GM23338 (cell line): Measurements from ENCODE around the gene ERO1B. TPM values are rescaled to one million over a fixed set of nuclear protein-coding genes. Genes with fewer than 3 reads are reported as not detected.
A peak's percentile ranks its signal among the peaks of the same experiment; 100 is the strongest.

Experiments used
- ATAC-seq: fragments of 200-7000 bp; cut with Tn5 transposase; 3 replicates; pipeline ENCODE4 v1.9.1; 2020
- DNase-seq: peaks from one replicate; pipeline ENCODE4 v3.0.0-alpha.2; 2015; ENCODE audit warnings: low spot score
- H2AFZ ChIP-seq: fragments of 200-600 bp; sonication (generic); 2 replicates; pipeline ENCODE4 v1.8.0; 2016; ENCODE audit warnings: antibody characterized with exemption, mild to moderate bottlenecking, moderate library complexity
- H3F3A ChIP-seq: fragments of 200-600 bp; sonication (generic); replicated peaks from 2 replicates; pipeline ENCODE4 v1.8.0; 2017; ENCODE audit warnings: antibody characterized with exemption, mixed run types, low read depth
- H3K27ac ChIP-seq: fragments of 200-600 bp; sonication (generic); 2 replicates; pipeline ENCODE4 v1.6.1; 2016; ENCODE audit warnings: low read depth
- H3K27me3 ChIP-seq: fragments of 200-600 bp; sonication (generic); 2 replicates; pipeline ENCODE4 v1.8.0; 2016; ENCODE audit warnings: mild to moderate bottlenecking, mixed run types, moderate library complexity; ENCODE audit not compliant: insufficient read depth
- H3K36me3 ChIP-seq: fragments of 200-600 bp; sonication (generic); 2 replicates; pipeline ENCODE4 v1.8.0; 2016; ENCODE audit warnings: mild to moderate bottlenecking; ENCODE audit not compliant: insufficient read depth
- H3K4me1 ChIP-seq: fragments of 200-600 bp; sonication (generic); 2 replicates; pipeline ENCODE4 v1.8.0; 2016; ENCODE audit warnings: mild to moderate bottlenecking, moderate library complexity; ENCODE audit not compliant: insufficient read depth
- H3K4me2 ChIP-seq: fragments of 200-600 bp; sonication (generic); 2 replicates; pipeline ENCODE4 v1.7.1; 2017; ENCODE audit warnings: mixed run types
- H3K4me3 ChIP-seq: fragments of 200-600 bp; sonication (generic); 2 replicates; pipeline ENCODE4 v1.6.1; 2016; ENCODE audit warnings: mixed run types
- H3K79me2 ChIP-seq: fragments of 200-600 bp; sonication (generic); replicated peaks from 2 replicates; pipeline ENCODE4 v1.8.0; 2017; ENCODE audit warnings: mild to moderate bottlenecking; ENCODE audit not compliant: insufficient read depth
- H3K9me2 ChIP-seq: fragments of 200-600 bp; sonication (generic); 2 replicates; pipeline ENCODE4 v1.8.0; 2017; ENCODE audit not compliant: insufficient read depth
- H4K20me1 ChIP-seq: fragments of 200-600 bp; sonication (generic); replicated peaks from 2 replicates; pipeline ENCODE4 v1.8.0; 2017; ENCODE audit warnings: mild to moderate bottlenecking; ENCODE audit not compliant: insufficient read depth
- H3K27ac Mint-ChIP-seq: 2 replicates; pipeline ENCODE4 v1.8.0; 2020; ENCODE audit warnings: inconsistent platforms, mild to moderate bottlenecking, moderate library complexity, mixed read lengths
- H3K27me3 Mint-ChIP-seq: 3 replicates; pipeline ENCODE4 v1.8.0; 2022; ENCODE audit warnings: low read depth, mild to moderate bottlenecking, moderate library complexity, mixed read lengths, inconsistent platforms; ENCODE audit not compliant: insufficient read depth, poor library complexity
- H3K36me3 Mint-ChIP-seq: 3 replicates; pipeline ENCODE4 v1.8.0; 2021; ENCODE audit warnings: low read depth, mild to moderate bottlenecking, inconsistent platforms, moderate library complexity, mixed read lengths
- H3K4me1 Mint-ChIP-seq: 3 replicates; pipeline ENCODE4 v1.8.0; 2020; ENCODE audit warnings: mild to moderate bottlenecking, inconsistent platforms, mixed read lengths
- H3K4me3 Mint-ChIP-seq: 3 replicates; pipeline ENCODE4 v1.8.0; 2021; ENCODE audit warnings: moderate library complexity, mild to moderate bottlenecking, inconsistent platforms, mixed read lengths
- H3K9me3 Mint-ChIP-seq: 3 replicates; pipeline ENCODE4 v1.8.0; 2020; ENCODE audit warnings: moderate library complexity, mild to moderate bottlenecking, inconsistent platforms, mixed read lengths
- CREB1 ChIP-seq: fragments of 250-450 bp; sonication (Bioruptor Pico); IDR thresholded peaks from 2 replicates; pipeline ENCODE4 v1.5.0; 2020; ENCODE audit warnings: low read depth, mild to moderate bottlenecking, moderate library complexity
- EZH2 ChIP-seq: fragments of 200-600 bp; sonication (generic); IDR thresholded peaks from one replicate; pipeline ENCODE4 v1.8.0; 2017; ENCODE audit warnings: antibody characterized with exemption, mild to moderate bottlenecking, low read depth; ENCODE audit not compliant: unreplicated experiment
- EZH2phosphoT487 ChIP-seq: fragments of 200-600 bp; sonication (generic); IDR thresholded peaks from one replicate; pipeline ENCODE4 v1.8.1; 2018; ENCODE audit warnings: antibody characterized with exemption; ENCODE audit not compliant: unreplicated experiment
- JUNB ChIP-seq: IDR thresholded peaks from one replicate; pipeline ENCODE4 v1.6.1; 2016; ENCODE audit warnings: antibody characterized with exemption; ENCODE audit not compliant: unreplicated experiment
- NANOG ChIP-seq: IDR thresholded peaks from 2 replicates; pipeline ENCODE4 v1.6.1; 2016; ENCODE audit warnings: antibody characterized with exemption, borderline replicate concordance
- POLR2AphosphoS5 ChIP-seq: IDR thresholded peaks from 2 replicates; pipeline ENCODE4 v1.6.1; 2016; ENCODE audit warnings: antibody characterized with exemption, low read depth
- REST ChIP-seq: IDR thresholded peaks from one replicate; pipeline ENCODE4 v1.6.1; 2018; ENCODE audit warnings: antibody characterized with exemption; ENCODE audit not compliant: unreplicated experiment
- STAT1 ChIP-seq: IDR thresholded peaks from one replicate; pipeline ENCODE4 v1.6.1; 2016; ENCODE audit warnings: antibody characterized with exemption; ENCODE audit not compliant: unreplicated experiment
- ZNF114 ChIP-seq: fragments of 250-450 bp; sonication (Bioruptor Pico); IDR thresholded peaks from 2 replicates; pipeline ENCODE4 v1.5.0; 2020; ENCODE audit warnings: mild to moderate bottlenecking, moderate library complexity
- ZNF462 ChIP-seq: fragments of 250-450 bp; sonication (Bioruptor Pico); IDR thresholded peaks from 2 replicates; pipeline ENCODE4 v1.5.0; 2020; ENCODE audit warnings: mild to moderate bottlenecking, moderate library complexity
- polyA plus RNA-seq: library from polyadenylated mRNA; unstranded; fragments of >200 nt; fragmentation: Nextera tagmentation; extraction: Ambion mirVana; gene quantifications from 2 replicates; pipeline ENCODE4 v1.2.1, GENCODE V29; 2016
- total RNA-seq: library from RNA; depleted of rRNA; stranded (reverse); fragments of >200 nt; shearing (Covaris generic); gene quantifications from 2 replicates; pipeline ENCODE4 v1.2.3, GENCODE V29; 2014
- TF ChIP-seq, protein P1 (sequence below): IDR thresholded peaks from 2 replicates; pipeline ENCODE4 v1.6.1; 2016; ENCODE audit warnings: antibody characterized with exemption

Gene ERO1B
- total and polyA plus RNA-seq, 2 experiments from 2014 or later: 2.4 to 3.6 TPM

GRCh38 chr1:236326432-236326831 lies 44.7 kb upstream of the ERO1B start:
- H3K4me1 Mint-ChIP-seq: no peaks in the 10 kb centered on the region

GRCh38 chr1:236325567-236325966 lies 43.8 kb upstream of the ERO1B start:
- Histone ChIP-seq H3K27ac (no peak overlapping the region), H3K4me3 (no peak overlapping the region), H3K9me2 (no peaks in the 10 kb centered on the region), H3K79me2 (no peaks in the 10 kb centered on the region), H3F3A (no peaks in the 10 kb centered on the region), H3K36me3 (no peaks in the 10 kb centered on the region), H3K27me3 (no peaks in the 10 kb centered on the region), H3K4me2 (no peak overlapping the region), H4K20me1 (no peaks in the 10 kb centered on the region), H3K4me1 (no peaks in the 10 kb centered on the region), H2AFZ (peak overlapping the region; percentile 69)
- Mint-ChIP-seq H3K9me3 (peaks cover 25% of the 10 kb centered on the region), H3K4me1 (no peaks in the 10 kb centered on the region), H3K27ac (no peak overlapping the region), H3K27me3 (peaks cover 8% of the 10 kb centered on the region), H3K4me3 (no peak overlapping the region), H3K36me3 (peaks cover 11% of the 10 kb centered on the region)
- no peak for DNase-seq
- no peak for ATAC-seq
- TF ChIP-seq CREB1 (CRISPR knock-in tag): no peak
- no peak for TF ChIP-seq STAT1
- no peak for TF ChIP-seq NANOG
- TF ChIP-seq REST: no peak
- TF ChIP-seq EZH2phosphoT487: no peak
- no peak for TF ChIP-seq EZH2
- no peak for TF ChIP-seq POLR2AphosphoS5
- TF ChIP-seq ZNF462 (CRISPR knock-in tag): no peak
- no peak for TF ChIP-seq ZNF114 (CRISPR knock-in tag)
- TF ChIP-seq, protein P1, sequence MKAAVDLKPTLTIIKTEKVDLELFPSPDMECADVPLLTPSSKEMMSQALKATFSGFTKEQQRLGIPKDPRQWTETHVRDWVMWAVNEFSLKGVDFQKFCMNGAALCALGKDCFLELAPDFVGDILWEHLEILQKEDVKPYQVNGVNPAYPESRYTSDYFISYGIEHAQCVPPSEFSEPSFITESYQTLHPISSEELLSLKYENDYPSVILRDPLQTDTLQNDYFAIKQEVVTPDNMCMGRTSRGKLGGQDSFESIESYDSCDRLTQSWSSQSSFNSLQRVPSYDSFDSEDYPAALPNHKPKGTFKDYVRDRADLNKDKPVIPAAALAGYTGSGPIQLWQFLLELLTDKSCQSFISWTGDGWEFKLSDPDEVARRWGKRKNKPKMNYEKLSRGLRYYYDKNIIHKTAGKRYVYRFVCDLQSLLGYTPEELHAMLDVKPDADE: no peak

More at GRCh38 chr1:236326432-236326831, 44.7 kb upstream of the ERO1B start:
- no peak overlapping the region for H3K27ac Mint-ChIP-seq
- no peak overlapping the region for H3K4me3 ChIP-seq
- ATAC-seq: no peak
- H3F3A ChIP-seq: no peaks in the 10 kb centered on the region
- H3K9me2 ChIP-seq: no peaks in the 10 kb centered on the region
- TF ChIP-seq NANOG (no peak), JUNB (no peak)
- DNase-seq: no peak
- H3K27me3 ChIP-seq: no peaks in the 10 kb centered on the region
- H3K36me3 Mint-ChIP-seq: peaks cover 11% of the 10 kb centered on the region
- H4K20me1 ChIP-seq: no peaks in the 10 kb centered on the region
- H3K36me3 ChIP-seq: no peaks in the 10 kb centered on the region
- no peak overlapping the region for H3K27ac ChIP-seq
- no peak overlapping the region; the same call in 1 of the 2 replicates for H2AFZ ChIP-seq
- no peak overlapping the region for H3K4me2 ChIP-seq
- H3K9me3 Mint-ChIP-seq: peaks cover 25% of the 10 kb centered on the region
- H3K79me2 ChIP-seq: no peaks in the 10 kb centered on the region
- no peak overlapping the region for H3K4me3 Mint-ChIP-seq
- no peaks in the 10 kb centered on the region for H3K4me1 ChIP-seq
- peaks cover 8% of the 10 kb centered on the region for H3K27me3 Mint-ChIP-seq
